OCI-LY1 (cell line): ENCODE measurements around the gene FKBP15.

Experiments
- H2AFZ ChIP-seq: fragments of 200-600 bp; sonication (generic), shearing (Covaris generic); 2 replicates; pipeline ENCODE4 v1.6.0; 2014; ENCODE audit warnings: antibody characterized with exemption, mild to moderate bottlenecking, low read length
- H3F3A ChIP-seq: fragments of 200-600 bp; sonication (generic), shearing (Covaris generic); 2 replicates; pipeline ENCODE4 v1.6.0; 2014; ENCODE audit warnings: mild to moderate bottlenecking, antibody characterized with exemption, low read length, moderate library complexity; ENCODE audit not compliant: insufficient read depth
- H3K27ac ChIP-seq: fragments of 200-600 bp; sonication (generic); 2 replicates; pipeline ENCODE4 v1.5.1; 2014; ENCODE audit warnings: low read length, mixed run types, mild to moderate bottlenecking, low read depth; ENCODE audit not compliant: poor library complexity, severe bottlenecking
- H3K27me3 ChIP-seq: fragments of 200-600 bp; sonication (generic); 2 replicates; pipeline ENCODE4 v1.6.0; 2014; ENCODE audit warnings: antibody characterized with exemption, mild to moderate bottlenecking, low read length, moderate library complexity; ENCODE audit not compliant: insufficient read depth
- H3K36me3 ChIP-seq: fragments of 200-600 bp; sonication (generic); 2 replicates; pipeline ENCODE4 v1.6.1; 2014; ENCODE audit warnings: mild to moderate bottlenecking, antibody characterized with exemption, low read length, moderate library complexity, mixed read lengths; ENCODE audit not compliant: insufficient read depth
- H3K4me1 ChIP-seq: fragments of 200-600 bp; sonication (generic); 2 replicates; pipeline ENCODE4 v1.5.1; 2014; ENCODE audit warnings: mild to moderate bottlenecking, low read length, moderate library complexity; ENCODE audit not compliant: insufficient read depth, severe bottlenecking
- H3K4me2 ChIP-seq: fragments of 200-600 bp; sonication (generic), shearing (Covaris generic); 2 replicates; pipeline ENCODE4 v1.6.1; 2014; ENCODE audit warnings: low read length
- H3K4me3 ChIP-seq: fragments of 200-600 bp; sonication (generic); 2 replicates; pipeline ENCODE4 v1.5.1; 2014; ENCODE audit warnings: low read length, low read depth, mild to moderate bottlenecking, mixed read lengths; ENCODE audit not compliant: poor library complexity, severe bottlenecking
- H3K79me2 ChIP-seq: fragments of 200-600 bp; shearing (Covaris generic); 2 replicates; pipeline ENCODE4 v1.6.1; 2016; ENCODE audit warnings: mixed run types, low read length, mixed read lengths; ENCODE audit not compliant: insufficient read depth
- H3K9ac ChIP-seq: fragments of 200-600 bp; sonication (generic), shearing (Covaris generic); 2 replicates; pipeline ENCODE4 v1.6.1; 2014; ENCODE audit warnings: mild to moderate bottlenecking, low read length, mixed read lengths
- H3K9me2 ChIP-seq: fragments of 200-600 bp; sonication (generic), shearing (Covaris generic); 2 replicates; pipeline ENCODE4 v1.6.1; 2014; ENCODE audit warnings: low read depth, mild to moderate bottlenecking, low read length, mixed read lengths
- H3K9me3 ChIP-seq: fragments of 200-600 bp; shearing (Covaris generic); 2 replicates; pipeline ENCODE4 v1.6.1; 2014; ENCODE audit warnings: low read length, mixed read lengths
- H4K20me1 ChIP-seq: fragments of 200-600 bp; sonication (generic), shearing (Covaris generic); 2 replicates; pipeline ENCODE4 v1.6.0; 2016; ENCODE audit warnings: mild to moderate bottlenecking, low read length; ENCODE audit not compliant: insufficient read depth
- CTCF ChIP-seq: fragments of 200-600 bp; sonication (generic), shearing (Covaris generic); IDR thresholded peaks from 2 replicates; pipeline ENCODE4 v1.5.1; 2017; ENCODE audit warnings: mild to moderate bottlenecking, antibody characterized with exemption, low read length, moderate library complexity, mixed read lengths
- EZH2 ChIP-seq: fragments of 200-600 bp; sonication (generic), shearing (Covaris generic); IDR thresholded peaks from 2 replicates; pipeline ENCODE4 v1.8.0; 2017; ENCODE audit warnings: borderline replicate concordance, mixed run types, mild to moderate bottlenecking, antibody characterized with exemption, low read length, moderate library complexity, mixed read lengths

Gene FKBP15

GRCh38 chr9:113247640-113248039 is 26.6 kb upstream of the FKBP15 start:
- no peaks in the 10 kb centered on the region for H3F3A ChIP-seq
- H3K9me2 ChIP-seq, result no peaks in the 10 kb centered on the region
- no peak overlapping the region for H3K27ac ChIP-seq
- no peak for TF ChIP-seq CTCF
- no peak for TF ChIP-seq EZH2
- no peaks in the 10 kb centered on the region for H3K36me3 ChIP-seq
- H3K27me3 ChIP-seq, result no peaks in the 10 kb centered on the region
- H3K4me3 ChIP-seq, result no peak overlapping the region
- H4K20me1 ChIP-seq, result no peaks in the 10 kb centered on the region
- peaks cover 6% of the 10 kb centered on the region for H3K4me1 ChIP-seq
- no peaks in the 10 kb centered on the region for H3K9me3 ChIP-seq
- H3K79me2 ChIP-seq, result no peaks in the 10 kb centered on the region
- no peak overlapping the region for H3K9ac ChIP-seq
- no peak overlapping the region for H2AFZ ChIP-seq
- H3K4me2 ChIP-seq, result no peak overlapping the region

- H3K4me2 ChIP-seq, result no peak overlapping the region
- H3K27ac ChIP-seq, result no peak overlapping the region
- H4K20me1 ChIP-seq, result no peaks in the 10 kb centered on the region
Observed at GRCh38 chr9:113246928-113247327, 25.9 kb upstream of the FKBP15 start.

GRCh38 chr9:113245894-113246293 is 24.8 kb upstream of the FKBP15 start:
- no peaks in the 10 kb centered on the region for H4K20me1 ChIP-seq
- no peaks in the 10 kb centered on the region for H3K9me2 ChIP-seq
- H3F3A ChIP-seq, result no peaks in the 10 kb centered on the region
- TF ChIP-seq CTCF, result no peak
- no peak for TF ChIP-seq EZH2
- H3K27ac ChIP-seq, result no peak overlapping the region
- H3K4me1 ChIP-seq, result peaks cover 6% of the 10 kb centered on the region
- no peaks in the 10 kb centered on the region for H3K27me3 ChIP-seq
- H3K79me2 ChIP-seq, result no peaks in the 10 kb centered on the region
- H3K9me3 ChIP-seq, result no peaks in the 10 kb centered on the region
- no peak overlapping the region for H3K4me3 ChIP-seq
- H2AFZ ChIP-seq, result no peak overlapping the region
- no peak overlapping the region for H3K9ac ChIP-seq
- H3K36me3 ChIP-seq, result no peaks in the 10 kb centered on the region
- H3K4me2 ChIP-seq, result no peak overlapping the region

More at GRCh38 chr9:113246928-113247327, 25.9 kb upstream of the FKBP15 start:
- Histone ChIP-seq H3K79me2 (no peaks in the 10 kb centered on the region), H3K4me1 (peaks cover 6% of the 10 kb centered on the region), H3K9me2 (no peaks in the 10 kb centered on the region), H3K4me3 (no peak overlapping the region), H3K9ac (no peak overlapping the region), H3F3A (no peaks in the 10 kb centered on the region), H3K36me3 (no peaks in the 10 kb centered on the region), H2AFZ (no peak overlapping the region), H3K27me3 (no peaks in the 10 kb centered on the region), H3K9me3 (no peaks in the 10 kb centered on the region)
- no peak for TF ChIP-seq EZH2
- no peak for TF ChIP-seq CTCF
